Neural progenitor cell (in vitro differentiated cells): ENCODE results near the gene AMMECR1.

Experiments
- CTCF ChIP-seq: fragments of 200-600 bp; sonication (generic); IDR thresholded peaks from 2 replicates; pipeline ENCODE4 v1.5.1; 2017; ENCODE audit warnings: antibody characterized with exemption, mild to moderate bottlenecking
- EZH2 ChIP-seq: fragments of 200-600 bp; sonication (generic); IDR thresholded peaks from 2 replicates; pipeline ENCODE4 v1.6.1; 2017; ENCODE audit warnings: antibody characterized with exemption, mild to moderate bottlenecking, moderate library complexity
- EZH2phosphoT487 ChIP-seq: fragments of 200-600 bp; sonication (generic); IDR thresholded peaks from 2 replicates; pipeline ENCODE4 v1.6.1; 2017; ENCODE audit warnings: antibody characterized with exemption

GRCh38 chrX:110265661-110266060 is 52.2 kb downstream of the AMMECR1 start:
- no peak for TF ChIP-seq EZH2phosphoT487
- no peak for TF ChIP-seq CTCF
- TF ChIP-seq EZH2, result no peak
